ENCODE results near the gene COX6B1.

GRCh38 chr19:35655600-35655999 lies 7.5 kb downstream of the COX6B1 start:
- TF ChIP-seq CTCF (IDR thresholded peaks at IDR 0.05) (no peak), POLR2A (IDR thresholded peaks at IDR 0.05) (no peak)

All from Peyer's patch (tissue), 4 donors.